ENCODE data around the gene ARHGAP6.

The ARHGAP6 gene

GRCh38 chrX:11349020-11349419 lies 316.7 kb downstream of the ARHGAP6 start:
- Histone ChIP-seq H3K27ac (peak overlapping the region in 2 of 11 experiments; percentile 71 to 80; a peak in 4 of 22 replicates), H3K4me2 (peak overlapping the region in 3 of 11 experiments; percentile 23 to 44 (median 35); a peak in 5 of 22 replicates), H4K20me1 (no peaks in the 10 kb centered on the region), H3K9me3 (replicated peaks in 1 of 11) (peaks cover 0 to 7% (median 0%) of the 10 kb centered on the region in 11 experiments; a peak in 1 of 22 replicates), H3K4me1 (peaks cover 0 to 58% (median 0%) of the 10 kb centered on the region in 10 experiments; a peak in 7 of 20 replicates), H3K36me3 (no peaks in the 10 kb centered on the region), H3K9ac (no peak overlapping the region), H3K27me3 (peaks cover 62 to 96% (median 77%) of the 10 kb centered on the region in 11 experiments), H3K4me3 (no peak overlapping the region)
- TF ChIP-seq Cebpa-rat (IDR thresholded peaks at IDR 0.05), result no peak

- Histone ChIP-seq H4K20me1 (no peaks in the 10 kb centered on the region), H3K36me3 (no peaks in the 10 kb centered on the region), H3K4me3 (no peak overlapping the region), H3K9me3 (replicated peaks in 1 of 11) (peaks cover 0 to 7% (median 0%) of the 10 kb centered on the region in 11 experiments; a peak in 1 of 22 replicates), H3K4me1 (peaks cover 0 to 60% (median 8%) of the 10 kb centered on the region in 10 experiments; a peak in 12 of 20 replicates), H3K9ac (no peak overlapping the region), H3K4me2 (no peak overlapping the region), H3K27me3 (peaks cover 73 to 100% (median 88%) of the 10 kb centered on the region in 11 experiments), H3K27ac (no peak overlapping the region)
- no peak for TF ChIP-seq Cebpa-rat (IDR thresholded peaks at IDR 0.05)
Measured at GRCh38 chrX:11347300-11347699, 318.4 kb downstream of the ARHGAP6 start.

DNA sequence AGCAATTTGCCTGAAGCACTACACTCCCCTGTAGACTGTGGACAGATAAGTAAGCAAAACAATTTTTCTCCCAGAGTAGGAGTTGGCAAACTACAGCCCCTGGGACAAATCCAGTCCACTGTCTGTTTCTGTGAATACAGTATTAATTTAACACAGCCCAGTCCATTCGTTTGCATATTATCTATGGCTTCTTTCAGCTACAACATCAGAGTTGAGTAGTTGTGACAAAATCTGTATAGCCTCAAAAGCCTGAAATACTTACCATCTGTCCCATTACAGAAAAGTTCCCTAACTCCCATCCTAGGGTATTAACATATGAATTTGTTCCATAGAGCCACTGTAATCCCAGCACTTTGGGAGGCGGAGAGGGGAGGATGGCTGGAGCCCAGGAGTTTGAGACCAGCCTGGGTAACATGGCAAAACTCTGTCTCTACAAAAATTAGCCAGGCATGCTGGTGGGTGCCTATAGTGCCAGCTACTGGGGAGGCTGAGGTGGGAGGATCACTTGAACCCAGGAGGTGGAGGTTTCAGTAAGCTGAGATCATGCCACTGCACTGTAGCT lies 319.5 kb downstream of the ARHGAP6 start:
- Histone ChIP-seq H3K27me3 (peaks cover 73 to 100% (median 89%) of the 10 kb centered on the region in 11 experiments), H3K9me3 (replicated peaks in 1 of 11) (peaks cover 0 to under 1% (median 0%) of the 10 kb centered on the region in 11 experiments; a peak in 1 of 22 replicates), H3K4me2 (no peak overlapping the region), H4K20me1 (no peaks in the 10 kb centered on the region), H3K27ac (peak overlapping the region in 2 of 11 experiments; percentile 5 to 8; a peak in 1 of 22 replicates), H3K36me3 (no peaks in the 10 kb centered on the region), H3K4me3 (no peak overlapping the region), H3K9ac (no peak overlapping the region), H3K4me1 (peaks cover 0 to 62% (median 15%) of the 10 kb centered on the region in 10 experiments; a peak in 16 of 20 replicates)
- no peak for TF ChIP-seq Cebpa-rat (IDR thresholded peaks at IDR 0.05)

DNA sequence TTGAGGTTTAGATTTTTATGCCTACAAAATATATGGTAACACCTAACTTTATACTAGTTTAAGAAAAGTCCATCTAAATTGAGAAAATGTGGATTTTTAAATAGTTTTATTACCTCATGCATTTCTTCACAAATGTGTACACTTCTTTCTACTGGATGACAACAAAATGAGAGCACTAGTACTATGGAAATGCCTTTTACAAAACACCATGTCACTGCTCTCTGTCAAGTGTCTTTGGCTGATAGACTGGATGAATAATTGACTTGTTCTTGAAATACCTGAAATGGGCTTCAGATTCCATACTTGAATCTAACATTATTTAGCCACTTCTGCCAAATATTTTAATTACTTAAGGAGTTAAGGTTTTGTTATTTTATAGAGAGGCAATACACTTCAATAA lies 323.0 kb downstream of the ARHGAP6 start:
- H3K27ac ChIP-seq, result peak overlapping the region in 10 of 11 experiments; percentile 66 to 97 (median 91); a peak in 18 of 22 replicates
- H3K9ac ChIP-seq, result peak overlapping the region in 3 of 11 experiments; percentile 83 to 86 (median 84); a peak in 7 of 22 replicates
- H3K4me2 ChIP-seq, result peak overlapping the region in 6 of 11 experiments; percentile 50 to 72 (median 58); a peak in 9 of 22 replicates
- H3K27me3 ChIP-seq, result peaks cover 68 to 96% (median 86%) of the 10 kb centered on the region in 11 experiments
- no peaks in the 10 kb centered on the region for H3K36me3 ChIP-seq
- H3K9me3 ChIP-seq (replicated peaks in 1 of 11), result peaks cover 0 to 10% (median 0%) of the 10 kb centered on the region in 11 experiments; a peak in 1 of 22 replicates
- H4K20me1 ChIP-seq, result no peaks in the 10 kb centered on the region
- TF ChIP-seq Cebpa-rat (IDR thresholded peaks at IDR 0.05), result no peak
- H3K4me1 ChIP-seq, result peaks cover 0 to 62% (median 25%) of the 10 kb centered on the region in 10 experiments; a peak in 16 of 20 replicates
- no peak overlapping the region for H3K4me3 ChIP-seq

- Histone ChIP-seq H3K36me3 (no peaks in the 10 kb centered on the region), H3K4me2 (peak overlapping the region; percentile 9 to 73 (median 50); a peak in 19 of 22 replicates), H3K27me3 (peaks cover 68 to 95% (median 87%) of the 10 kb centered on the region in 11 experiments), H3K27ac (peak overlapping the region; percentile 66 to 97 (median 89)), H3K4me1 (peaks cover 3 to 67% (median 25%) of the 10 kb centered on the region in 10 experiments; a peak in 18 of 20 replicates), H3K4me3 (peak overlapping the region in 1 of 10 experiments; percentile 20; a peak in 1 of 20 replicates), H3K9ac (peak overlapping the region in 10 of 11 experiments; percentile 39 to 86 (median 74); a peak in 19 of 22 replicates), H4K20me1 (no peaks in the 10 kb centered on the region), H3K9me3 (replicated peaks in 1 of 11) (peaks cover 0 to 10% (median 0%) of the 10 kb centered on the region in 11 experiments; a peak in 1 of 22 replicates)
- peak in 10 of 11 experiments; percentile 34 to 77 (median 44); a peak in 8 of 22 replicates for TF ChIP-seq Cebpa-rat (IDR thresholded peaks at IDR 0.05)
Measured at GRCh38 chrX:11341274-11342201, 324.2 kb downstream of the ARHGAP6 start.

DNA sequence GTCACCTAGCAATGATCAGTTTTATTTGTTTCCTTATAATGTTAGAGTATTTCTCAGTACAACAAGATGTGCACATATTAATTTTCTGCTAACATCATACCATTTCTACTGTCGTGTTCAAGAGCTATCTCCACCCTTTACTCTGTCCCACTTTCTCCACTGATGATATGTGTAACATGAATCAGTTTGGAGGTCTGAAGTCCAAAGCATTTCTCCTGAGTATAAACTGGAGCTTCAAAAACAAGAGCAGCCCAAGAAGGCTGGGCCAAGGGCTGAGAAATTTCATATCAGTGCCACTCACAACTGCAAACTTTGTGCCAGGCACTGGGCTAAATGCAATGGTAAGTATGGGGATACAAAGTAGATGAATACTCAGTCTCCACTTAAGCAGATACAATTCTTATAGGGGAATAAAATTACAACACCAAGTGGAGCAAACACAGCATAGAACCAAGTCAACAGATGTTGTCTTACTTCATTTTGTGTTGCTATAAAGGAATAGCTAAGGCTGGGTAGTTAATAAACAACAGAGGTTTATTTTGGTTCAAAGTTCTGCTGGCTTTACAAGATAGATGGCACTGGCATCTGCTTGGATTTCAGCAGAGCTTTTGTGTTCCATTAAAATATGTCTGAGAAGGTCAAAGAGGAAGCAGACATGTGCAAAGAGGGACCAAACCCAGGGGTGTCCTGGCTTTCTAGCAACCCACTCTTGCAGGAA lies 328.3 kb downstream of the ARHGAP6 start:
- no peak for TF ChIP-seq Cebpa-rat (IDR thresholded peaks at IDR 0.05)
- H3K4me1 ChIP-seq, result peaks cover 7 to 49% (median 21%) of the 10 kb centered on the region in 10 experiments; a peak in 18 of 20 replicates
- H3K27me3 ChIP-seq, result peaks cover 69 to 96% (median 89%) of the 10 kb centered on the region in 11 experiments
- peak overlapping the region in 3 of 11 experiments; percentile 4 to 65 (median 48); a peak in 5 of 22 replicates for H3K4me2 ChIP-seq
- peaks cover 0 to 39% (median 0%) of the 10 kb centered on the region in 11 experiments; a peak in 8 of 22 replicates for H3K9me3 ChIP-seq (replicated peaks in 1 of 11)
- no peaks in the 10 kb centered on the region for H4K20me1 ChIP-seq
- no peak overlapping the region for H3K27ac ChIP-seq
- H3K36me3 ChIP-seq, result no peaks in the 10 kb centered on the region
- no peak overlapping the region for H3K9ac ChIP-seq
- no peak overlapping the region for H3K4me3 ChIP-seq

GRCh38 chrX:11336201-11336600 lies 329.5 kb downstream of the ARHGAP6 start:
- Histone ChIP-seq H3K9ac (no peak overlapping the region), H3K4me2 (peak overlapping the region in 3 of 11 experiments; percentile 5 to 22 (median 20); a peak in 4 of 22 replicates), H4K20me1 (no peaks in the 10 kb centered on the region), H3K27me3 (peaks cover 76 to 98% (median 90%) of the 10 kb centered on the region in 11 experiments), H3K4me1 (peaks cover 7 to 37% (median 12%) of the 10 kb centered on the region in 10 experiments; a peak in 14 of 20 replicates), H3K4me3 (no peak overlapping the region), H3K27ac (no peak overlapping the region; a peak in 1 of 22 replicates), H3K36me3 (no peaks in the 10 kb centered on the region), H3K9me3 (replicated peaks in 1 of 11) (peaks cover 0 to 39% (median 0%) of the 10 kb centered on the region in 11 experiments; a peak in 8 of 22 replicates)
- no peak for TF ChIP-seq Cebpa-rat (IDR thresholded peaks at IDR 0.05)

- H4K20me1 ChIP-seq, result no peaks in the 10 kb centered on the region; a peak in 1 of 22 replicates
- H3K27me3 ChIP-seq, result peaks cover 87 to 100% (median 97%) of the 10 kb centered on the region in 11 experiments
- TF ChIP-seq Cebpa-rat (IDR thresholded peaks at IDR 0.05), result no peak
- H3K36me3 ChIP-seq, result no peaks in the 10 kb centered on the region
- H3K9ac ChIP-seq, result no peak overlapping the region
- H3K9me3 ChIP-seq (replicated peaks in 1 of 11), result peaks cover 0 to 31% (median 0%) of the 10 kb centered on the region in 11 experiments; a peak in 8 of 22 replicates
- no peak overlapping the region for H3K27ac ChIP-seq
- no peak overlapping the region for H3K4me2 ChIP-seq
- peaks cover 0 to 20% (median 8%) of the 10 kb centered on the region in 10 experiments; a peak in 12 of 20 replicates for H3K4me1 ChIP-seq
- no peak overlapping the region for H3K4me3 ChIP-seq
Measured at GRCh38 chrX:11334165-11334564, 331.6 kb downstream of the ARHGAP6 start.
